ENCODE data around the gene UBE2D4.
"Not testable (repeated sequence)": the region's sequence is repeated elsewhere in the genome, so short reads cannot be mapped to it uniquely, and the experiment has no call there.

DNA sequence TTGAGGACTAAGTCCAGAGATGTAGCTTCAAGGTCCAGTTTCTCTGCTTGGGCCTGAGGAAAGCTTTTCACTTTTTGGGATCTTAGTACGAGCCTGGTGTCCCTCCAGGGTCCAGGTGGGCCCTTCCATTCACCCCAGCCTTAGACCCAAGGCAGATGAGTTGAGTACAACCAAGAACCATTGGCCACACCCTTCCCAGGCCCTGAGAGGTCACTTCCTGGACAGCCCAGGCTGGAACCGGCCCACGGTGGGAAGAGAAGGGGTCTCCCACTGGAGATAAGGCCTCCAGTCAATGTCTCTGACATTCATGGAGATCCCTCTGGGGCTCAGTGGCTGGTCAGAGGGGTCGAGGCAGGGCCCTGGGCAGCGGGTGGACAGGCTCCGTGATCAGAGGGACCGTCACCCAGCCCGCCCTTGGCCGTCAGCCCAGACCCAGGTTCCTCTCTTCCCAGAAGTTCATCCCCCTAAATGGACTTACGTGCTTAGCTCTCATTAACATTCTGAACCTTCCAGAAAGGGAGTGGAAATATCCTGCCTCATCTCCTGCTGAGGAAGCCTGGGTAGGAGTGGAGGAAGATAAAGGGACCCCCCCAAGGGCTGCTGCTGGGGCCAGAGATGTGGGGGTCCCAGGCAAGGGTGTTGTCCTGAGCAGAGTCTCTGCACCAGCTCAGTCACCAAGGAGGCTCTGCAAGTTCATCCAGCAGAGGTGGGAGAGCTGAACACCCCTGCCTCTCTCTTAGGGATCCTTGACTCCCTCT, 48.7 kb downstream of the UBE2D4 start:
- TF ChIP-seq, protein P1, sequence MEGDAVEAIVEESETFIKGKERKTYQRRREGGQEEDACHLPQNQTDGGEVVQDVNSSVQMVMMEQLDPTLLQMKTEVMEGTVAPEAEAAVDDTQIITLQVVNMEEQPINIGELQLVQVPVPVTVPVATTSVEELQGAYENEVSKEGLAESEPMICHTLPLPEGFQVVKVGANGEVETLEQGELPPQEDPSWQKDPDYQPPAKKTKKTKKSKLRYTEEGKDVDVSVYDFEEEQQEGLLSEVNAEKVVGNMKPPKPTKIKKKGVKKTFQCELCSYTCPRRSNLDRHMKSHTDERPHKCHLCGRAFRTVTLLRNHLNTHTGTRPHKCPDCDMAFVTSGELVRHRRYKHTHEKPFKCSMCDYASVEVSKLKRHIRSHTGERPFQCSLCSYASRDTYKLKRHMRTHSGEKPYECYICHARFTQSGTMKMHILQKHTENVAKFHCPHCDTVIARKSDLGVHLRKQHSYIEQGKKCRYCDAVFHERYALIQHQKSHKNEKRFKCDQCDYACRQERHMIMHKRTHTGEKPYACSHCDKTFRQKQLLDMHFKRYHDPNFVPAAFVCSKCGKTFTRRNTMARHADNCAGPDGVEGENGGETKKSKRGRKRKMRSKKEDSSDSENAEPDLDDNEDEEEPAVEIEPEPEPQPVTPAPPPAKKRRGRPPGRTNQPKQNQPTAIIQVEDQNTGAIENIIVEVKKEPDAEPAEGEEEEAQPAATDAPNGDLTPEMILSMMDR (conservative IDR thresholded peaks at IDR 0.05 in 1 of 2, IDR thresholded peaks at IDR 0.05 in 1 of 2; ENCODE audit: extremely low read depth in 1 of 2, insufficient read depth in 1 of 2, low read depth in 1 of 2, low read length in 2 of 2): not testable (repeated sequence)
- not testable (repeated sequence) for TF ChIP-seq EZH2 (IDR thresholded peaks at IDR 0.05; ENCODE audit: borderline replicate concordance, low read length)
